CD14-positive monocyte (primary cell): Measurements from ENCODE around the gene PLXND1. TPM values are rescaled to one million over a fixed set of nuclear protein-coding genes. Genes with fewer than 3 reads are reported as not detected.

Source experiments
- DNase-seq, 3 donors: peaks; one replicate each; pipeline ENCODE4 v3.0.0-alpha.2; 2011 to 2022
- H2AFZ ChIP-seq: 2 replicates; pipeline ENCODE4 v1.6.0; 2012; ENCODE audit warnings: mild to moderate bottlenecking, low read depth, low read length, inconsistent platforms; ENCODE audit not compliant: insufficient read depth, poor library complexity, severe bottlenecking
- H3K27ac ChIP-seq, 2 donors: 1 replicate in 1 of 2; 2 replicates in 1 of 2; pipeline ENCODE4 v1.5.1; 2012 to 2013; ENCODE audit warnings: low read length in 2 of 2, control low read depth in 1 of 2, inconsistent platforms in 1 of 2, low read depth in 1 of 2, mild to moderate bottlenecking in 1 of 2
- H3K27me3 ChIP-seq, 2 donors: one replicate each; pipeline versions ENCODE4 v1.6.0 to v1.6.1; 2011 to 2013; ENCODE audit warnings: low read length in 2 of 2; ENCODE audit not compliant: control insufficient read depth in 2 of 2, insufficient read depth in 2 of 2
- H3K36me3 ChIP-seq, 2 donors: replicated peaks in 1 of 2; 1 replicate in 1 of 2; 2 replicates in 1 of 2; pipeline versions ENCODE4 v1.5.1 to v1.6.1; 2012 to 2013; ENCODE audit warnings: low read length in 2 of 2, control low read depth in 1 of 2, inconsistent platforms in 1 of 2, mild to moderate bottlenecking in 1 of 2; ENCODE audit not compliant: insufficient read depth in 2 of 2, control insufficient read depth in 1 of 2
- H3K4me1 ChIP-seq, 2 donors: 1 replicate in 1 of 2; 2 replicates in 1 of 2; pipeline versions ENCODE4 v1.5.1 to v1.6.1; 2012 to 2013; ENCODE audit warnings: low read length in 2 of 2, control low read depth in 1 of 2, inconsistent platforms in 1 of 2, mild to moderate bottlenecking in 1 of 2, moderate library complexity in 1 of 2; ENCODE audit not compliant: insufficient read depth in 2 of 2, control insufficient read depth in 1 of 2
- H3K4me2 ChIP-seq: replicated peaks from 2 replicates; pipeline ENCODE3; 2012; ENCODE audit warnings: low read length, moderate library complexity, mild to moderate bottlenecking; ENCODE audit not compliant: poor library complexity, severe bottlenecking; ENCODE audit errors: extremely low read depth
- H3K4me3 ChIP-seq, 3 experiments: fragments of 200-600 bp in 1 of 3; sonication (generic) in 1 of 3; replicated peaks in 1 of 3; 1 replicate in 2 of 3; 2 replicates in 1 of 3; pipeline ENCODE4 v1.5.1; 2011 to 2013; ENCODE audit warnings: low read length in 3 of 3, mild to moderate bottlenecking in 3 of 3, control low read depth in 2 of 3, low read depth in 2 of 3, inconsistent platforms in 1 of 3, moderate library complexity in 1 of 3
- H3K79me2 ChIP-seq: 2 replicates; pipeline ENCODE4 v1.6.0; 2012; ENCODE audit warnings: mild to moderate bottlenecking, control low read depth, inconsistent platforms, low read length, moderate library complexity; ENCODE audit not compliant: insufficient read depth
- H3K9ac ChIP-seq: 2 replicates; pipeline ENCODE4 v1.6.0; 2017; ENCODE audit warnings: low read length, mild to moderate bottlenecking; ENCODE audit not compliant: insufficient read depth, poor library complexity, severe bottlenecking
- H3K9me3 ChIP-seq, 2 donors: replicated peaks in 1 of 2; 1 replicate in 1 of 2; 2 replicates in 1 of 2; pipeline versions ENCODE4 v1.5.1 to v1.6.1; 2012 to 2013; ENCODE audit warnings: low read length in 2 of 2, control low read depth in 1 of 2; ENCODE audit not compliant: control insufficient read depth in 1 of 2, insufficient read depth in 1 of 2
- H4K20me1 ChIP-seq: 2 replicates; pipeline ENCODE4 v1.6.0; 2012; ENCODE audit warnings: mild to moderate bottlenecking, low read length, control low read depth, moderate library complexity; ENCODE audit not compliant: insufficient read depth
- H3K27ac Mint-ChIP-seq, 7 donors: one replicate each; pipeline ENCODE4 v1.8.0; 2020; ENCODE audit warnings: mild to moderate bottlenecking in 7 of 7, mixed read lengths in 7 of 7, moderate library complexity in 6 of 7, inconsistent platforms in 2 of 7
- H3K27me3 Mint-ChIP-seq, 3 donors: one replicate each; pipeline ENCODE4 v1.8.0; 2021 to 2022; ENCODE audit warnings: low read depth in 3 of 3, mild to moderate bottlenecking in 3 of 3, mixed read lengths in 3 of 3, moderate library complexity in 3 of 3, inconsistent platforms in 1 of 3
- H3K36me3 Mint-ChIP-seq, 2 donors: one replicate each; pipeline ENCODE4 v1.8.0; 2020; ENCODE audit warnings: mixed read lengths in 2 of 2, inconsistent platforms in 1 of 2, mild to moderate bottlenecking in 1 of 2
- H3K4me1 Mint-ChIP-seq: one replicate; pipeline ENCODE4 v1.8.0; 2020; ENCODE audit warnings: mild to moderate bottlenecking, mixed read lengths
- H3K4me3 Mint-ChIP-seq, 2 donors: one replicate each; pipeline ENCODE4 v1.8.0; 2020; ENCODE audit warnings: mild to moderate bottlenecking in 2 of 2, mixed read lengths in 2 of 2, moderate library complexity in 1 of 2
- H3K9me3 Mint-ChIP-seq, 7 donors: one replicate each; pipeline ENCODE4 v1.8.0; 2020 to 2022; ENCODE audit warnings: mixed read lengths in 7 of 7, mild to moderate bottlenecking in 6 of 7, moderate library complexity in 6 of 7, inconsistent platforms in 2 of 7
- WGBS: methylation state at CpG from one replicate; pipeline ENCODE4 v1.1.5; 2013; ENCODE audit warnings: missing lambda C conversion rate; ENCODE audit not compliant: insufficient coverage; 5-methylcytosine and 5-hydroxymethylcytosine counted together
- intact Hi-C, 2 donors: fragments of 100-400 bp; cut with micrococcal nuclease; formaldehyde crosslinking; loops; one replicate each; pipeline versions ENCODE4 v1.15.0 to v1.15.1; 2023
- polyA plus RNA-seq, 3 donors: library from polyadenylated mRNA; depleted of rRNA in 1 of 3; unstranded in 2 of 3; stranded (reverse) in 1 of 3; fragments of 300-500 nt in 2 of 3; fragments of >200 nt in 1 of 3; fragmentation: Illumina TruSeq in 2 of 3; gene quantifications; 1 replicate in 2 of 3; 2 replicates in 1 of 3; pipeline ENCODE4 v1.2.3, GENCODE V29; 2012 to 2021
- TF ChIP-seq, protein P1 (sequence below): fragments of 200-600 bp; IDR thresholded peaks from one replicate; pipeline ENCODE4 v1.8.0; 2022; ENCODE audit warnings: antibody characterized with exemption, mild to moderate bottlenecking

The PLXND1 gene
- polyA plus RNA-seq, 3 donors, result 7.1 to 170 (median 9.9) TPM

- intact Hi-C loops, result no loop called here
- Histone ChIP-seq H3K27ac (peak overlapping the region; percentile 23 to 77), H3K9me3 (no peaks in the 10 kb centered on the region), H2AFZ (no peak overlapping the region), H4K20me1 (no peaks in the 10 kb centered on the region), H3K9ac (peak overlapping the region; percentile 34), H3K27me3 (no peaks in the 10 kb centered on the region), H3K79me2 (no peaks in the 10 kb centered on the region), H3K36me3 (no peaks in the 10 kb centered on the region), H3K4me3 (no peak overlapping the region), H3K4me1 (peaks cover 34 to 47% of the 10 kb centered on the region in 2 donors), H3K4me2 (no peak overlapping the region)
- Mint-ChIP-seq H3K4me3 (no peak overlapping the region), H3K36me3 (peaks cover 0 to 1% of the 10 kb centered on the region in 2 donors), H3K27me3 (peaks cover 0 to 6% (median 0%) of the 10 kb centered on the region in 3 donors), H3K4me1 (peaks cover 47% of the 10 kb centered on the region), H3K27ac (peak overlapping the region; percentile 70 to 92 (median 89)), H3K9me3 (no peaks in the 10 kb centered on the region)
- WGBS, result no CpG with 5 or more reads among the region's 3 CpGs
- DNase-seq, result peak in 1 of 3 donors; percentile 13
- TF ChIP-seq, protein P1, sequence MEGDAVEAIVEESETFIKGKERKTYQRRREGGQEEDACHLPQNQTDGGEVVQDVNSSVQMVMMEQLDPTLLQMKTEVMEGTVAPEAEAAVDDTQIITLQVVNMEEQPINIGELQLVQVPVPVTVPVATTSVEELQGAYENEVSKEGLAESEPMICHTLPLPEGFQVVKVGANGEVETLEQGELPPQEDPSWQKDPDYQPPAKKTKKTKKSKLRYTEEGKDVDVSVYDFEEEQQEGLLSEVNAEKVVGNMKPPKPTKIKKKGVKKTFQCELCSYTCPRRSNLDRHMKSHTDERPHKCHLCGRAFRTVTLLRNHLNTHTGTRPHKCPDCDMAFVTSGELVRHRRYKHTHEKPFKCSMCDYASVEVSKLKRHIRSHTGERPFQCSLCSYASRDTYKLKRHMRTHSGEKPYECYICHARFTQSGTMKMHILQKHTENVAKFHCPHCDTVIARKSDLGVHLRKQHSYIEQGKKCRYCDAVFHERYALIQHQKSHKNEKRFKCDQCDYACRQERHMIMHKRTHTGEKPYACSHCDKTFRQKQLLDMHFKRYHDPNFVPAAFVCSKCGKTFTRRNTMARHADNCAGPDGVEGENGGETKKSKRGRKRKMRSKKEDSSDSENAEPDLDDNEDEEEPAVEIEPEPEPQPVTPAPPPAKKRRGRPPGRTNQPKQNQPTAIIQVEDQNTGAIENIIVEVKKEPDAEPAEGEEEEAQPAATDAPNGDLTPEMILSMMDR, result no peak
Measured at GRCh38 chr3:129549805-129550204, 56.7 kb downstream of the PLXND1 start.

DNA sequence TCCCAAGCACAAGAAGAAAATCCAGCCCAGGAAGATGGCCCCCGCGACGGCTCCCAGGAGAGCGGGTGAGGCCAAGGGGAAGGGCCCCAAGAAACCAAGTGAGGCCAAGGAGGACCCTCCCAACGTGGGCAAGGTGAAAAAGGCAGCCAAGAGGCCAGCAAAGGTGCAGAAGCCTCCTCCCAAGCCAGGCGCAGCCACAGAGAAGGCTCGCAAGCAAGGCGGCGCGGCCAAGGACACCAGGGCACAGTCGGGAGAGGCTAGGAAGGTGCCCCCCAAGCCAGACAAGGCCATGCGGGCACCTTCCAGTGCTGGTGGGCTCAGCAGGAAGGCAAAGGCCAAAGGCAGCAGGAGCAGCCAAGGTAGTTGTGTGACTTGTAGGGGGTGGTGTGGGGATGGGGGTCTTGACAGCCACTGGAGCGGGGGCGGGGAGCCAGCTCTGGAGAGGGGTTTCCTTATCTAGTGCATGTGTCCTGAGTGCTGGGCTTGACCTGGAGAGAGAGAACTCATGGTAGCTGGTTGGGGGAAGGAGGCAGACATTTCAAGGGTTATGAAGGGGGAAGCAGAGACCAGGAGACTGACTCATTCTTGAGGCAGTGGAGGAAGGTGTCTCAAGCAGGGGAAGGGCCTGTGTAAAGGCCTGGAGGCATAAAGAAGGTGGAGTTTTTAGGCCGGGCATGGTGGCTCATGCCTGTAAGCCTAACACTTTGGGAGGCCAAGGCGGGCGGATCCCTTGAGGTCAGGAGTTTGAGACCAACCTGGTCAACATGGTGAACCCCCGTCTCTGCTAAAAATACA lies 57.3 kb downstream of the PLXND1 start:
- Histone ChIP-seq H3K36me3 (no peaks in the 10 kb centered on the region), H2AFZ (no peak overlapping the region), H4K20me1 (no peaks in the 10 kb centered on the region), H3K9me3 (no peaks in the 10 kb centered on the region), H3K9ac (peak overlapping the region; percentile 34), H3K4me3 (no peak overlapping the region), H3K27me3 (no peaks in the 10 kb centered on the region), H3K79me2 (no peaks in the 10 kb centered on the region), H3K27ac (peak overlapping the region; percentile 23 to 77), H3K4me1 (peaks cover 28 to 41% of the 10 kb centered on the region in 2 donors), H3K4me2 (no peak overlapping the region)
- H3K27ac Mint-ChIP-seq, result peak overlapping the region; percentile 70 to 92 (median 89)
- no peaks in the 10 kb centered on the region for H3K36me3 Mint-ChIP-seq
- peaks cover 0 to 6% (median 0%) of the 10 kb centered on the region in 3 donors for H3K27me3 Mint-ChIP-seq
- WGBS, result 91% methylated on average over 17 of the region's 18 CpGs
- peak; percentile 81 to 86 (median 84) for DNase-seq
- H3K4me3 Mint-ChIP-seq, result no peak overlapping the region
- H3K9me3 Mint-ChIP-seq, result no peaks in the 10 kb centered on the region
- intact Hi-C loops, result no loop called here
- TF ChIP-seq, protein P1, result no peak
- H3K4me1 Mint-ChIP-seq, result peaks cover 41% of the 10 kb centered on the region
